HG03565 (cell line): Measurements from ENCODE around the gene TMPRSS4.

Source experiments
- ATAC-seq: cut with Tn5 transposase; IDR thresholded peaks from one replicate; pipeline ENCODE4 v1.9.1; 2021; ENCODE audit warnings: mild to moderate bottlenecking, moderate library complexity; ENCODE audit not compliant: unreplicated experiment

Gene TMPRSS4

DNA sequence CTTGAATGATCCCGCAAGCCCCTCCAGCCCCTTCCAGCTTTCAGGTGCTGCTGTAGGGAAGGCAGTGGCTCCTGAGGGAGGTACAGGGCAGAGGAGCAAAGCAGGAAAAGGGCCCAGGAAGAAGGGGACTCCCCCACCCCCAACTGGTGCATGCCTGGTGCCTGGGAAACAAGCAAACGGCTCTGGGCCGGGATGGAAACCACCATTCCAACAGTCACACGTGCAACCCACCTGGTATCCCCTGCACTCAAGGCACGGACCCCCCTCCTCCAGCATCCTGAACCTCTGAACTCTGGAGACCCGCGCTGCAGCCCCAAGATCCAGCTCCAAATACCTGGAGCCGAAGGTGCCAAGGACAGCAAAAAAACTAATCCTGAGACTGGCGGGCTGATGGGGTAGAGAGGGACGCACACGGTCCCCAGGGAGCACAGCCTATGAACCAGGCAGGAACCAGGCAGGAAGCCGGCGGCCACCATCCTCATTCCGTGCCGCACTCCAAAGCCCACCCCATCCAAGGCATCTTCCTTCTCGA is 75.2 kb downstream of the TMPRSS4 start:
- ATAC-seq: no peak

- no peak for ATAC-seq
Observed at GRCh38 chr11:118152552-118153471, 75.9 kb downstream of the TMPRSS4 start, which contains the start of gene SCN4B. Gene SCN4B, minus strand, starts transcription at chr11:118152823. Its CDS starts 150 bp downstream, at chr11:118152673.

DNA sequence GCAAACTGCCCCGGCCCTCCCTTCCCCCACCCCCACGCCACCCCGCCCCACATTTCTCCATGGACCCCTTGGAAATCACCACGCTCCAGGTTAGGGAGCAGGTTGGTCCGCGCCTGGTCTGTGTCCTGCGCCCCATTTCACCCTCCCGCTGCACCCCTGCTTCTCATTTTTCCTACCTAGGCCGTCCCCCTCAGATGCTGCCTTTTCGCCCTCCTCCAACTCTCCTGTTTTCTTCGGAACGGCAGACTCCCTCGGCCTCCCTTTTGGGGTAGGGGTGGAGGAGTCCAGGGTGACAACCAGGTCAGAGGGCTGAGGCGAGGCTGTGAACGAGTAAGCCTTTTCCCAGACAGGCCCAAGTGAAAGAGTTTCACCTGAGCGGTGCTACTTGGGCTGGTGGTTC is 76.6 kb downstream of the TMPRSS4 start:
- no peak for ATAC-seq

DNA sequence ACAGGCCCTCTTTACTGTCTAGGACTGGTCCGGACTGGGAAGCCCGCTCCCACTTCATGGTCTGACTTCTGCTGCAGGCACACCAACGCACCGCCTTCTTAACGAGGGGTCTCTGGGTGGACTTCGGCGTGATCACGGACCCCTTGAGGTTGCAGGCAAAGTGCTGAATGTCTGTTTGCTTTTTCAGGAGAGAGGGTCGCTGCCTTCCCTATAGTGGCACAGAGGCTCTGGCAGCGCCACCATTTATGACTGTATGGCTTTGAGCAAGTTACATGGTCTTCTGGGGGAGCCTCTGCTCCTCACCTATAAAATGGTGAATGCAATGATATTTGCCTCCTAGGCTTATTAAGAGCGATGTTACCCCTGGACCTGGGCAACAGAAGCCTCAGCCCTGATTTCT is 77.1 kb downstream of the TMPRSS4 start:
- no peak for ATAC-seq

- ATAC-seq: no peak
Observed at GRCh38 chr11:118154641-118155040, 77.8 kb downstream of the TMPRSS4 start.

- ATAC-seq: no peak
Observed at GRCh38 chr11:118155776-118156530, 79.1 kb downstream of the TMPRSS4 start.

- ATAC-seq: no peak
Observed at GRCh38 chr11:118156531-118157185, 79.8 kb downstream of the TMPRSS4 start.

DNA sequence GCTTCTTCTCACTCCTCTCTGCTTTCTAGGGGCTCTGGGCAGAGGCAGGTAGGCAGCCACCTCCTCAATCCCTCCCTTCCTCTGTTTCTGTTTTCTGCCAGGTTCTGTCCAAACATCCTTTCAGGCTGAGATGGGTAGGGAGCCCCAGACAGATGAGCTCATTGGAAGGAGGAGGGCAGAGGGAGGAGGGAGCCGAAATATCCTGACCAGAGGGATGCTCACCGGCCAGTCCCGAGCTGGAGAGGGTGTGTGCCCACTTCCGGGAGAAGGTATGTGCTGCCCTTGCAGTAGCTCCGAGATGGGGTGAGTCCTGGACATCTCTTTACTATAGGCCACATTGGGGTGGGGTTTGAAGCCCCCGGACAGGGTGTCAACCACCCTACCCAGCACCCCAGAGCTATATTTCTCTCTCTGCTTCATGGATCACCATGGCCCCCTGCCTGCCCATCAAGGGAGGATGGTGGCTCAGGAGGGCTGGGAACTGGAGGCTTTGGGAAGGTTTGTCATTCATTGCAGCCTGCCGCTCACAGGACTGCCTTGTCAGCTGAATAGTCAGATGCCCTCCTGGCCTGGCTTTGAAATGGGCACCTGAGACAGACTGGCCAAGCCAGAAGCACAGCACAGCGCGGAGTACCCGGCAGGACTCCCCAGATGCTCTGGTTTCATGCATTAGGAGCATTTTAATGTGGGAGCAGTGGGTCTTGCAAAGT is 80.5 kb downstream of the TMPRSS4 start:
- no peak for ATAC-seq

DNA sequence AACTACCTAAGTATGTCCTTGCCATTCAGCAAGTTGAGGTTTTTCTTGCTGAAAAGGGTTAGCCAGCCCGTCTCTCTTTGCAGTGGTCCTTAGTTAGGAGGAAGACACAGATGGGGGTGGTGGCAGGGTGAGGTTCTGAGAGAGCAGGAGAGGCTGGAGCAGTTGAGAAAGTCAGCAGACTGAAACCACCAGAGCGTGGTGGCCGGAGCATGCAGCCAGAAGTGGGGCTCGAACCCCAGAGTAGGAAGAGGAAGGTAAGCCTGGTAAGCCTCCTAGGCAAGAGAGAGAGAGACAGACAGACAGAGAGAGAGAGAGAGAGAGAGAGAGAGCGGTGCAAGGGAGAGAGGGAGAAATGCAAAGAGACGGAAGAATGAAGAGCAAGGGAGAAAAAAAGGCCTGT is 84.9 kb downstream of the TMPRSS4 start:
- no peak for ATAC-seq

DNA sequence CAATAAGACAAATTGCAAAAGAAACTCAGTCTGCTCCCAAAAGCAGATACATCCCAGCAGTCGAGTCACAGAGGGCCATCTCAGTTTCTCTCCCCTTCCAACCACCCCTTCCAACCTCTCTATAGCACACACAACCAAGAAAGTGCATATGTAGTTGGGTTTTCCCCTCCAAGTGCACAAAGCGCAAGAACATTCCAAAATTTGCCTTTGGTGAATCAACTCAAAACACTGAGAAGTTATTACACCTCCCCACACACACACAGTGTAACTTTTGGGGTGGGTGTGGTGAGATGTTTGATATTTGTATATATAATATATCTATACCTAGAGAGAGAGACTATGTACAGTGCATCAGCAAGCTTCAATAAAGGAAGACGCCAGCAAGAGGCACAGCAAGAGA is 86.0 kb downstream of the TMPRSS4 start:
- no peak for ATAC-seq

DNA sequence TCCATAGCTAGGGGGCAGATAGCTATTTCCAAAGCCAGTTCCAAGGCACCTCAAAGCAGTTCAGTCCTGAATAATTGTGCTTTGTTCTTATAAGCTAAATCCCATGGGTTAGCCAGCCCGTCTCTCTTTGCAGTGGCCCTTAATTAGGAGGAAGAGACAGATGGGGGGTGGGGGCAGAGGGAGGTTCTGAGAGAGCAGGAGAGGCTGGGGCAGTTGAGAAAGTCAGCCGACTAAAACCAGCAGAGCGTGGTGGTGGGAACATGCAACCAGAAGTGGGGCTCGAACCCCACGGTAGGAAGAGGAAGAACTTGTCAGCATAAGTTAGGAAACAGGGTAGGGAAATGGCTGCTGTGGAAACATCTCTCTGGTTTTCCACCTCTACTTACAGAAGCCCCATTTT is 86.6 kb downstream of the TMPRSS4 start:
- ATAC-seq: no peak

DNA sequence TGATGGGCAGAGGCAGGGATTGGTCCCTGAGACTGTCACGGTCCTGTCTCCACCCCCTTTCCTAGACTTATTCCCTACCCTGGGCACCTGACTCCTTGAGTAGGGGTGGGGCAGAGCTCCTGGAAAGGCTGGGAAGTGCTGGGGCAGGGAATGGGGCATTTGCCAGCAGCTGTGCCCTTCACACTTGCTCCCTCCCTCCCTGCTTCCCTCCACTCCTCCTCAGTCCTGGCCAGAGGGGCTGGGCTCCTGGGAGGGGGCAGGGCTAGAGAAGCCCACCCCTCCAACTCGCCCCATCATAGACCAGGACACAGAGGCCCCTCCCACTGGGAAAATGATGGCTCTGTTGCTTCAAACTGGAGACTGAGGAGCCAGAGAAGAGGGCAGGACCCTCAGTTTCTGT is 88.0 kb downstream of the TMPRSS4 start:
- ATAC-seq: no peak

DNA sequence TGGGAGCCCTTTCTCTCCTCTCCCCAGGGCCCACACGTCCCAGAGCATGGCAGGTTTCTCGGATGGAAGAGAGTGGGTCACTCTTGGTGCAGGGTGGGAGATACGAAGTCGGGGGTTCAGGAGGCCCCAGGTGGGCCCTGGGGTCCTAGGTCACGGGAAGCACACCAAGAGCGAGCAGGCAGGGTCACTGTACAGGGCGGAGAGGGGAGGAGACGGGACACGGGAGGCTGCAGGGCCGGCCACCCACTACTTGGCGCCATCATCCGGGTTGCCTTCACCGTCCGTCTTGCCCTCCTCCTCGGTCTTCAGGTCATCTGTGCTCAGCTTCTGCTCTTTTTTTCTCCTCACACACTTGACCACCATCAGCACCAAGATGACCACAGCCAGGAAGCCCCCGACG is 89.8 kb downstream of the TMPRSS4 start:
- no peak for ATAC-seq

- no peak for ATAC-seq
Observed at GRCh38 chr11:118167253-118167652, 90.4 kb downstream of the TMPRSS4 start.

GRCh38 chr11:118167906-118168305 is 91.0 kb downstream of the TMPRSS4 start:
- ATAC-seq: no peak

- no peak for ATAC-seq
Observed at GRCh38 chr11:118168316-118168715, 91.4 kb downstream of the TMPRSS4 start.

- no peak for ATAC-seq
Observed at GRCh38 chr11:118168751-118169150, 91.9 kb downstream of the TMPRSS4 start.

GRCh38 chr11:118169300-118170140 is 92.6 kb downstream of the TMPRSS4 start:
- no peak for ATAC-seq

DNA sequence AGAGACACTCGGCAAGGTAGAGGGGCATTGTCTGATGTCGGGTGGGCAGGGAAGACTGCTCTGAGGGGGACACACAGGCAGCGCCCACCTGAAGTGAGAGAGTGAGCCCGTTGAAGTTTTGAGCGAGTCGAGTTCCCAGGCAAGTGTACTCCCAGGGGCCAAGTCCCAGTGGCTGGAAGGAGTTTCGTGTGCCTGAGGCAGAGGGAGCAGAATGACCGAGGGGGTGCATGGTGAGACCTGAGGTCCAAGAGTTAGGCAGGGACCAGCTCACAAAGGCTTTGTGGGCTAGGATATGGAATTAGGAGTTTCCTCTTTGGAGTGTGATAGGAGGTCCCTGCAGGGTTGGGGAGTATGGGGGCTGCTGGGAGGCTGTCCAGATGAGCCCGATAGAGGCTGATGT is 93.4 kb downstream of the TMPRSS4 start:
- ATAC-seq: no peak

DNA sequence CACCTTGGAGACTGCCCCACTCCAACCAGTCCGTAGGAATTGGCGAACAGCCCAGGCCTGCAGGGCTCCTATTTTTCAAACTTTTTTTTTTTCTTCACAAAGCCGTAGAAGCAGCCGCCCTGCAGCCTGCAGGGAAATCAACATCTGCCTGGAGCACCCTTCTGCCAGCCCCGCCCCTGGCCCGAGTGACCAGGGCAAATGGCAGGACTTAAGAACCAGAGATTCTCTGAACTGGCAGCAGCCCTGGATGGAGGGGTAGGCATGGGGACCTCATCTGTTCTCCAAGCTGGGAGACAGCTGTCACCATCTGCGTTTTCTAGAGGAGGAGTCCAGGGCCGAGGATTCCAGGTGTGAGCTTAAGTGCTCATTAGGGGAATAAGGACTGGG is 94.0 kb downstream of the TMPRSS4 start:
- no peak for ATAC-seq
